GM12801 (cell line): ENCODE data around the gene HCN3.

Experiments
- TF ChIP-seq, protein P1 (sequence below): IDR thresholded peaks from one replicate; pipeline ENCODE4 v1.5.1; 2011; ENCODE audit warnings: control low read depth; ENCODE audit not compliant: insufficient read length; ENCODE audit errors: extremely low read depth

The HCN3 gene

DNA sequence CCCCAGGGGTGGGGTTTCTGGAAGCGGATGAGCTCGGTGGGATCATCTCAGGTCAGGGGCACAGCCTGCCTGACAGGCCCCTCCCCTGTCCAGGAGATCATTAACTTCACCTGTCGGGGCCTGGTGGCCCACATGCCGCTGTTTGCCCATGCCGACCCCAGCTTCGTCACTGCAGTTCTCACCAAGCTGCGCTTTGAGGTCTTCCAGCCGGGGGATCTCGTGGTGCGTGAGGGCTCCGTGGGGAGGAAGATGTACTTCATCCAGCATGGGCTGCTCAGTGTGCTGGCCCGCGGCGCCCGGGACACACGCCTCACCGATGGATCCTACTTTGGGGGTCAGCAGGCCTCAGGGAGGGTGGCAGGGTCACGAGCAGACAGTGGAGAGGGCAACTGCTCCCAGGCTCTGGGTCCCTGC, 8.4 kb downstream of the HCN3 start:
- TF ChIP-seq, protein P1, sequence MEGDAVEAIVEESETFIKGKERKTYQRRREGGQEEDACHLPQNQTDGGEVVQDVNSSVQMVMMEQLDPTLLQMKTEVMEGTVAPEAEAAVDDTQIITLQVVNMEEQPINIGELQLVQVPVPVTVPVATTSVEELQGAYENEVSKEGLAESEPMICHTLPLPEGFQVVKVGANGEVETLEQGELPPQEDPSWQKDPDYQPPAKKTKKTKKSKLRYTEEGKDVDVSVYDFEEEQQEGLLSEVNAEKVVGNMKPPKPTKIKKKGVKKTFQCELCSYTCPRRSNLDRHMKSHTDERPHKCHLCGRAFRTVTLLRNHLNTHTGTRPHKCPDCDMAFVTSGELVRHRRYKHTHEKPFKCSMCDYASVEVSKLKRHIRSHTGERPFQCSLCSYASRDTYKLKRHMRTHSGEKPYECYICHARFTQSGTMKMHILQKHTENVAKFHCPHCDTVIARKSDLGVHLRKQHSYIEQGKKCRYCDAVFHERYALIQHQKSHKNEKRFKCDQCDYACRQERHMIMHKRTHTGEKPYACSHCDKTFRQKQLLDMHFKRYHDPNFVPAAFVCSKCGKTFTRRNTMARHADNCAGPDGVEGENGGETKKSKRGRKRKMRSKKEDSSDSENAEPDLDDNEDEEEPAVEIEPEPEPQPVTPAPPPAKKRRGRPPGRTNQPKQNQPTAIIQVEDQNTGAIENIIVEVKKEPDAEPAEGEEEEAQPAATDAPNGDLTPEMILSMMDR = no peak

DNA sequence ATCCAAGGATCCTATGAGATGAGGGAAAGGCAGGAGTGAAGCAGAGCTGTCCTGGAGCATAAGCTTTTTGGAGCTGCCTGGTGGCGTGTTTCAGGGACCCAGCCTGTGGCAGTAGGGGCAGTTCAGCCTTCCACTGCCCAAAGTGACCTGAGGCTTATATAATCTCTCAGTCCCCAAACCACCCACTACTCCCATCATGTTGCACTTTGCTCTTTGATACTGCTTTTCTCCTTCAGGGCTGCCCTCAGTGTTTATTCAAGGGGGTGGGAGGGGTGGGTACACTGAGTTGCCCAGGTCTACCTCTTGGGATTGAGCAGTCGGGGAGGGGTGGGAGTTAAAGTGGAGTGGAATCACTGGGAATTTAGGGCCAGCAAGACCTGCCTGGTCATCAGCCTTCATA, 9.3 kb downstream of the HCN3 start:
- TF ChIP-seq, protein P1 = no peak

DNA sequence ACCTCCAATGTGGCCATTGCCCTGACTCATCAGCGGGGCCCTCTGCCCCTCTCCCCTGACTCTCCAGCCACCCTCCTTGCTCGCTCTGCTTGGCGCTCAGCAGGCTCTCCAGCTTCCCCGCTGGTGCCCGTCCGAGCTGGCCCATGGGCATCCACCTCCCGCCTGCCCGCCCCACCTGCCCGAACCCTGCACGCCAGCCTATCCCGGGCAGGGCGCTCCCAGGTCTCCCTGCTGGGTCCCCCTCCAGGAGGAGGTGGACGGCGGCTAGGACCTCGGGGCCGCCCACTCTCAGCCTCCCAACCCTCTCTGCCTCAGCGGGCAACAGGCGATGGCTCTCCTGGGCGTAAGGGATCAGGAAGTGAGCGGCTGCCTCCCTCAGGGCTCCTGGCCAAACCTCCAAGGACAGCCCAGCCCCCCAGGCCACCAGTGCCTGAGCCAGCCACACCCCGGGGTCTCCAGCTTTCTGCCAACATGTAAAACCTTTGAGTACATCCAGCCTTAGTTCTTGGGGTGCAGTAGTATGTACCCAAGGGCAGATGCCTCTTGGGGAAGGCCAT, 10.8 kb downstream of the HCN3 start:
- TF ChIP-seq, protein P1 = no peak

DNA sequence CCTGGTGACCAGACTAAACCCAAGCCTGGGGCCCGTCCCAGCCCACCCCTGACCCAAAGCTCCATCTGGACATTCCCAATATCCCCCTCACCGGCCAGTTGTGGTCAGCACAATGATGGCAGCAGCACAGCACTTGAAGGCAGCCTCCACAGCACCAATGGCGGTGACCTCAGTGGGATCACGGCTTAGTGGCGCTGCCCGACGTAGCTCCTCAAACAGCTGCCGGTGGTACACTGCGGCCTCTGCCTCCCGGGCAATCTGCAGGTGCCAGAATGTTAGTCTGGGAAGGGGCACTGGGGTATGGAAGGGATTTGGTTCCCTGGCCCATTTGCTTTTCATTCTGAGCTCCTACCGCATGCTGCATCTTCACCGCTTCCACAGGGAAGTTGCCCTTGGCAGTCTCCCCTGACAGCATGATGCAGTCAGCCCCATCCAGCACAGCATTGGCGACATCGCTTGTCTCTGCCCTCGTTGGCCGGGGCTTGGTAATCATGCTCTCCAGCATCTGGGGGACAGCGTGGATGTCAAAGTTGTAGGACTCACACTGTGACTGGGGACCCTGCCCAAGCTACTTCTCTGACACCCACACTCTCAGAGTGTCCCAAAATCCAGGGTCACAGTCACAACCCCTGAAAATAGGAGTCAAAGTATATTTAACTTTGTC, 16.0 kb downstream of the HCN3 start:
- TF ChIP-seq, protein P1 = no peak

DNA sequence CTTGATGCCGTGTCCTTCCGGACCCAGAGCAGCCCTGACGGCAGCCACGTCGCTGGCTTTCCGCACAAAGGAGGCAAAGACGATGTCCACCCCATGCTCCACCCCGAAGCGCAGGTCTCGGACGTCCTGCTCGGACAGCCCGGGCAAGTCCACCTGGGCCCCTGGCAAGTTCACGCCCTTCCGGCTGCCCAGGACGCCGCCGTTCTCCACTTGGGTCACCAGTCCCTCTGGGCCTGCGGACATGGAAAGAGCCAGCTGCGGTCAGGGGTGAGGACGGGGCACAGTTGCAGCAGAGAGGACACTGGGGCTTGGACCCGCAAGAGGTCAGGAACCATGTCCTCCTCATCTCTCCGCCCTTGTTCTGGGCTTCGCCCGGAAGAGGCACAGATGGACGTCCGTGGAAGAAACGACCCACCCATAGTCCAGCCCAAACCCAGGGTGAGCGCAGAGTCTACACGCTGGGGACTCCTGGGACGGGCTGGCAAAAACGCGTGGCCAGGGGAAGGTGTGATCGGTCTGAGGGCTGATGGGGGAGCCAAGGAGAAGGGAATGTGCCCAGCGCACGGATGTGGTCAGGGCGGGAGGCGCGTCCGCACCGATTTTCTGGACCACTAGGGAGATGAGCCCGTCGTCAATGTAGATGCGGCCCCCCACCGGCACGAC, 17.4 kb downstream of the HCN3 start:
- TF ChIP-seq, protein P1 = no peak

DNA sequence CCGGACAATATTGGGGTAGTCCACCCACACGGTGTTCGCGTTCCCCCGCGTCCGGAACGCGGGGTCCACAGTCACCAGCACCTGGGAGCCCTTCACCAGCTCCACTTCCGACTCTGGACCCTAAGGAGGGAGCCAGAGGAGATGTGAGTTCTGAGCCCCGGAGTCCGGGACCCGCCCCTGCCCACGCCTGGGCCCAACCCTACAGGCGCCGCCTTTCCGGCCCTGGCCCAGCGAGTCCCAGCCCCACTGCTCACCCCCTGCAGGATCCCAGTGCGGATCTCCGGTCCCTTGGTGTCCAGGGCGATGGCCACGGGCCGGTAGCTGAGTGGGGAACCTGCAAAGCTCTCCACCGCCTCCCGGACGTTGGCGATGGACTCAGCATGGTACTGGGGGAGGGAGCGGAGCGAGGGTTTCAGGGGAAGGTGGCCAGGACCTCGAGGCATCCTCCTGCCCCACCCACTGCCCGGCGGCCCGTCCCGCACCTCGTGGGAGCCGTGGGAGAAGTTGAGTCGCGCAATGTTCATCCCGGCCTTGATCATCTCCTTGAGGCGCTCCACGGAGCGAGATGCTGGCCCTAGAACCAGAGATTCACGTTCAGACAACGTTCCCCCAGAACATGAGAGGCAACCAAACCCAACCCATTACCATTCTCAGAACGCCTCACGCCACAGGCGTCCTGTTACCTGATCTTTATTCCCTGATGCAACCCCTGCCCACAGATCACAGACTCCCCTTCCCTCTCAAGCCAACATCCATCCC, 18.1 kb downstream of the HCN3 start:
- TF ChIP-seq, protein P1 = no peak

DNA sequence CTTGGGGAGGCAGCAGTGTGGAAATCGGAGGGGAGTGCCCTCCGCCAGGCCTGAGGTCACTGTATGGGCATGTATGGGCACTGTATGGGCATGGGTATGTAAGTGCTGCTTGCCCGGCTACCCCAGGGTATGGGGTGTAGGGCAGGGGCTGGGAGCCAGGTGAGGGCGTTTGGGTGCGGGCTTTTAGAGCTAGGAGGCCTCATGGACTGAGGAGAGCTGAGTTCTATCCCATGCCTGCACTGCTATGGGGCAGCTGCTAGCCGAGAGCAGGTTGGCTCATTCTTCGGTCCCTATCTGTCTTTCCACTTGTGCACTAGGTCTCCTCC, 18.6 kb downstream of the HCN3 start:
- TF ChIP-seq, protein P1 = no peak
